Ishikawa (cell line): ENCODE results near the gene DGKI.

Experiments used
- CEBPB ChIP-seq: IDR thresholded peaks from 2 replicates; pipeline ENCODE4 v1.6.1; 2012
- CREB1 ChIP-seq: IDR thresholded peaks from 2 replicates; pipeline ENCODE4 v1.6.1; 2012; ENCODE audit warnings: low read depth
- EGR1 ChIP-seq: IDR thresholded peaks from 2 replicates; pipeline ENCODE4 v1.6.1; 2012
- EP300 ChIP-seq: IDR thresholded peaks from 2 replicates; pipeline ENCODE4 v1.6.1; 2012; ENCODE audit warnings: borderline replicate concordance
- FOXM1 ChIP-seq: IDR thresholded peaks from 2 replicates; pipeline ENCODE4 v1.6.1; 2012; ENCODE audit warnings: low read depth, borderline replicate concordance
- MAX ChIP-seq: IDR thresholded peaks from 2 replicates; pipeline ENCODE4 v1.6.1; 2012
- NFIC ChIP-seq: IDR thresholded peaks from 2 replicates; pipeline ENCODE4 v1.6.1; 2012
- RAD21 ChIP-seq: IDR thresholded peaks from 2 replicates; pipeline ENCODE4 v1.6.1; 2012; ENCODE audit warnings: low read depth
- TAF1 ChIP-seq: IDR thresholded peaks from 2 replicates; pipeline ENCODE4 v1.6.1; 2012; ENCODE audit warnings: low read depth, mild to moderate bottlenecking
- TCF12 ChIP-seq: IDR thresholded peaks from 2 replicates; pipeline ENCODE4 v1.6.1; 2012; ENCODE audit warnings: low read depth
- TEAD4 ChIP-seq: IDR thresholded peaks from 2 replicates; pipeline ENCODE4 v1.6.1; 2012
- USF1 ChIP-seq: IDR thresholded peaks from 2 replicates; pipeline ENCODE4 v1.6.1; 2012
- YY1 ChIP-seq: IDR thresholded peaks from 2 replicates; pipeline ENCODE4 v1.6.1; 2012; ENCODE audit warnings: low read depth
- ZBTB7A ChIP-seq: IDR thresholded peaks from 2 replicates; pipeline ENCODE4 v1.6.1; 2012; ENCODE audit warnings: low read depth
- TF ChIP-seq, protein P1 (sequence below): IDR thresholded peaks from 2 replicates; pipeline ENCODE4 v1.6.1; 2012; ENCODE audit warnings: low read depth, mild to moderate bottlenecking

Gene DGKI

GRCh38 chr7:137778511-137778910 lies 68.3 kb downstream of the DGKI start:
- TF ChIP-seq TEAD4 (no peak), CREB1 (no peak), ZBTB7A (no peak), EP300 (no peak), NFIC (no peak), MAX (no peak), USF1 (no peak), RAD21 (no peak), FOXM1 (no peak), CEBPB (no peak), YY1 (no peak), EGR1 (no peak), TCF12 (no peak), TAF1 (no peak)
- TF ChIP-seq, protein P1, sequence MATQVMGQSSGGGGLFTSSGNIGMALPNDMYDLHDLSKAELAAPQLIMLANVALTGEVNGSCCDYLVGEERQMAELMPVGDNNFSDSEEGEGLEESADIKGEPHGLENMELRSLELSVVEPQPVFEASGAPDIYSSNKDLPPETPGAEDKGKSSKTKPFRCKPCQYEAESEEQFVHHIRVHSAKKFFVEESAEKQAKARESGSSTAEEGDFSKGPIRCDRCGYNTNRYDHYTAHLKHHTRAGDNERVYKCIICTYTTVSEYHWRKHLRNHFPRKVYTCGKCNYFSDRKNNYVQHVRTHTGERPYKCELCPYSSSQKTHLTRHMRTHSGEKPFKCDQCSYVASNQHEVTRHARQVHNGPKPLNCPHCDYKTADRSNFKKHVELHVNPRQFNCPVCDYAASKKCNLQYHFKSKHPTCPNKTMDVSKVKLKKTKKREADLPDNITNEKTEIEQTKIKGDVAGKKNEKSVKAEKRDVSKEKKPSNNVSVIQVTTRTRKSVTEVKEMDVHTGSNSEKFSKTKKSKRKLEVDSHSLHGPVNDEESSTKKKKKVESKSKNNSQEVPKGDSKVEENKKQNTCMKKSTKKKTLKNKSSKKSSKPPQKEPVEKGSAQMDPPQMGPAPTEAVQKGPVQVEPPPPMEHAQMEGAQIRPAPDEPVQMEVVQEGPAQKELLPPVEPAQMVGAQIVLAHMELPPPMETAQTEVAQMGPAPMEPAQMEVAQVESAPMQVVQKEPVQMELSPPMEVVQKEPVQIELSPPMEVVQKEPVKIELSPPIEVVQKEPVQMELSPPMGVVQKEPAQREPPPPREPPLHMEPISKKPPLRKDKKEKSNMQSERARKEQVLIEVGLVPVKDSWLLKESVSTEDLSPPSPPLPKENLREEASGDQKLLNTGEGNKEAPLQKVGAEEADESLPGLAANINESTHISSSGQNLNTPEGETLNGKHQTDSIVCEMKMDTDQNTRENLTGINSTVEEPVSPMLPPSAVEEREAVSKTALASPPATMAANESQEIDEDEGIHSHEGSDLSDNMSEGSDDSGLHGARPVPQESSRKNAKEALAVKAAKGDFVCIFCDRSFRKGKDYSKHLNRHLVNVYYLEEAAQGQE, result no peak

- TF ChIP-seq RAD21 (no peak), USF1 (no peak)
These were observed 72.0 kb downstream of the DGKI start for GRCh38 chr7:137774793-137775201.

DNA sequence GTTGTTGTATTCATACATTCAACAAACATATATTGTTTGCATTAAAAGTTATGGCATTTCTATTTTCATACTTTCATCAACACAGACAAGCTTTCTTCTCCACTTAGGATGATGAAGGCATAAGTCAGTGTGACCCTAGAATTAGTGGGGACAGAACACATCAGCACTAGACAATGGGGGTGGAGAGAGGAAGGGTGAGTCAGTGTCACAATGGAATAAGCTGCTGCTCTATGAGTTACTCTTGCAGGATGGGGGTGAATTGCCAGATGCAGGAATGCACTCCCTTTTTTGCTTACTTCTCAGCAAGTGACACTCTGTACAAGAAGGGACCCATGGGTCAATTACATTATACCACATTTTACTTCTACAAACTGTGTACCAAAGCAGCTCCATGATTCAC lies 74.0 kb downstream of the DGKI start:
- TF ChIP-seq TCF12 (no peak), YY1 (no peak), EP300 (no peak), FOXM1 (no peak), CEBPB (no peak), RAD21 (no peak), TAF1 (no peak), NFIC (no peak), USF1 (no peak), ZBTB7A (no peak), EGR1 (no peak), TEAD4 (no peak), CREB1 (no peak), MAX (no peak)
- TF ChIP-seq, protein P1, result no peak

GRCh38 chr7:137772316-137772715 lies 74.5 kb downstream of the DGKI start:
- no peak for TF ChIP-seq EP300
- TF ChIP-seq ZBTB7A, result no peak
- TF ChIP-seq CREB1, result no peak
- TF ChIP-seq CEBPB, result no peak
- no peak for TF ChIP-seq RAD21
- TF ChIP-seq TCF12, result no peak
- TF ChIP-seq YY1, result no peak
- TF ChIP-seq NFIC, result no peak
- TF ChIP-seq FOXM1, result no peak
- TF ChIP-seq, protein P1, result no peak
- no peak for TF ChIP-seq USF1
- no peak for TF ChIP-seq MAX
- no peak for TF ChIP-seq TEAD4
- no peak for TF ChIP-seq EGR1
- TF ChIP-seq TAF1, result no peak
